NCI-H510A treated with DMSO at 0.1 percent for 48 hours (cell line): Measurements from ENCODE around the gene LDLRAD3.

Experiments used
- DNase-seq: peaks from one replicate; lab custom pipeline; 2025; lab: John Stamatoyannopoulos, UW

LDLRAD3 gene

GRCh38 chr11:36104660-36104992, 160.8 kb downstream of the LDLRAD3 start:
- DNase-seq, result no peak

DNA sequence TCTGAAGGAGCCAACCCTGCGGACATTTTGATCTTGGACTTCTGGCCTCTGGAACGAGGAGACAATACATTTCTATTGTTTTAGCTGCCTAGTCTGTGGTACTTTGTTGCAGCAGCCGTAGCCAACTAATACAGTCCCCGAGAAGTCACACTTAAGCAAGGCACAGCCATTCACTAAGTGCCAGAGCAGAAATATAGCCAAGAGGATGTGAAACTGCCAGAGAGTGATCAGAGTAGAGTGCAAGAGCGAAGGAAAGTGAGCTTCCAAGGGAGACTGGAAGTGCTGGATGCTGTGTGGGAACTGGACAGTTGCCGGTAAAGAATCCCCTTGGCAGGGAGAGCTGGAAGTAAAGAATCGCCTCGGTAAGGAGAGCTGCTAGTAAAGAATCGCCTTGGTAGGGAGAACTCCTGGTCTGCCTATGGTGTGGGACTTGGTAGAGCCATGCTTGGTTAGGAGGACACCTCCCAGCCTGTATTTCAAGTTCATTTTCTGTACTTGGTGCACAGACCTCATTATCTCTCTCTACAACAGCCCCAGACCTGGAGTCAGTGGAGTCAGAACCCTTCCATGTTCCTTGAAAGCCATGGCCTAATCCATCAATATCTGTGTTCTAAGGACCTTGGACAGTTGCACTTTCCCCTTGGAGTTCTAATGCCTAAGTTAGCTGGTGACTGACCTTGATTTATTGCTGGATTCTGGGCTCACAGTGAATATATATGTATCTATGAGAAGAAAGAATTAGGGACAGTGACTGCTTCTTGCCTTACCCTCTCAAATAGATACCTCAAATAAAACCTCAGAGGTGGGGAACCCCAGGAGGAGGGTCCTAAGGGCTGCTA, 162.1 kb downstream of the LDLRAD3 start:
- no peak for DNase-seq

GRCh38 chr11:36107547-36107946, 163.7 kb downstream of the LDLRAD3 start:
- DNase-seq, result no peak

- DNase-seq, result no peak
These were observed 165.2 kb downstream of the LDLRAD3 start for GRCh38 chr11:36108881-36109589.

GRCh38 chr11:36109590-36109849, 165.7 kb downstream of the LDLRAD3 start:
- DNase-seq, result no peak

GRCh38 chr11:36109850-36110606, 166.2 kb downstream of the LDLRAD3 start:
- DNase-seq, result no peak

- no peak for DNase-seq
These were observed 167.0 kb downstream of the LDLRAD3 start for GRCh38 chr11:36110668-36111410.

DNA sequence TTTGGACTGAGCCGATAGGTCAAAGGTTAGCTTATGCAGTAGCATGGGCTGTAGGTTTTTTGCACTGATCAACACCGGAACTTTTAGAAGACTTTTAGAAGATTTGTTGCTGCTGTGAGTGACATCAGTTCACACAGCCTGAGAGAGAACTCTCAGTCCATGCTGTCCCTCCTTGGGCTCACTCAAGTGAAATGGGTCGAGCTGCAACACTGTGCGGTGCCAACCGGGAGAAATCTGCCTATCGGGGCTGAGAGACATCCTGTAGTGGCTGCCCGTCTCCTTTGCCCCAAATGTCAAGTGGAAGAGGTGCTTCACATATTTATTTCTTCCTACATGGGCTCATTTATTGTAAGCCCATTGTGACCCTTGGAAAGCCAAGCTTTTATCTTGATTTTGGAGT, 170.2 kb downstream of the LDLRAD3 start:
- no peak for DNase-seq

DNA sequence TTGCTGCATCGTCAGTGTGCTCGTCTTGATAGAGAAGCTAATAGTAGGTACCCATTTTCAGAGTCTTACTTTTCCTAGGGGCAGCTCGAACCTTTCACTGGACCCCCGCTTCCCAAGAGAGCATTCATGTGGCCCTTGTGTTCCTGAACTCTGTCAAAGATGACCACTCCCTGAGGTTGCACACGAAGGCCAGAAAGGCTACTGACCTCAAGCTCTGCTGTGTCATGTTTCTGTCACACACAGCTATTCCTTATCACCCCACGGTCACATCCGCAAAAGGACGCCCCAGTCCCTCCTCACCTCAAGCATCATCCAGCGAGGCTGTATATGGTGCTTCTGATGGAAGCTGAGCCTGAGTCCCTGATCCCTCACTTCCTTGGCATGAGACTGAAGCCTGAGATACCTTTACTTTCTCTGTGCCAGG, 171.5 kb downstream of the LDLRAD3 start:
- no peak for DNase-seq

GRCh38 chr11:36116161-36116560, 172.3 kb downstream of the LDLRAD3 start:
- DNase-seq, result no peak

DNA sequence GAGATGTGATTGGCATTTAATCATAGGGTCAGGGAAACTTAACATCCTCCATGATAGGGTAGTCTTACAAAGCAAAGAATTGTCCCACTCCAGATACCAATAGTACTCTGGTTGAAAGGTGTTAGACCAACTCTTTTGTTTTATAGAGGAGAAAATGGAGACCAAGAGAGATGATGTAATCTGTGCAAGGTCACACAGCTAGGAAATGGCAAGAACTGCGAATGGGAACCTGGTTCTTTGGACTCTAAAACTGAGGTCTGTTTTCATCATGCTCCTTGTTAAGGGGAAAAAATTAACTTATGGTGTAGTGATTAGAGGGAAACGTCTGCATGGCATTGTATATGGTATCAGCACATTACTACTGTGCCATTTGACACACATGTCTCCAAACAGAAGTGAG, 174.2 kb downstream of the LDLRAD3 start:
- DNase-seq, result no peak

DNA sequence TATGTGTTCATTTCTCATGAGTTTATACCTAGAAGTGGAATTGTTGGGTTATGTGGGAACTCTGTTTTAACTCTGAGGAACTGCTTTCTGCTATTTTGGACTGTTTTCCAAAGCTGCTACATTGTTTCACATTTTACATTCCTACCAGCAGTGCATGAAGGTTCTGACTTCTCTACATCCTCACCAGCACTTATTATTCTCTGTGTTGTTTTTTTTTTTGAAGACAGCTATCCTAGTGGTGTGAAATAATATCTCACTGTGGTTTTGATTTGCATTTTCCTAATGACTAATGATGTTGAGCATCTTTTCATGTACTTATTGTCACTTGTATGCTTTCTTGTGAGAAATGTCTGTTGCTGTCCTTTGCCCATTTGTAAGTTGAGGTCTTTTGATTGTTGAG, 175.4 kb downstream of the LDLRAD3 start:
- DNase-seq, result no peak

GRCh38 chr11:36121054-36121453, 177.2 kb downstream of the LDLRAD3 start:
- DNase-seq, result no peak

- no peak for DNase-seq
These were observed 178.8 kb downstream of the LDLRAD3 start for GRCh38 chr11:36122671-36123070.

GRCh38 chr11:36123336-36124101, 179.7 kb downstream of the LDLRAD3 start:
- DNase-seq, result no peak

DNA sequence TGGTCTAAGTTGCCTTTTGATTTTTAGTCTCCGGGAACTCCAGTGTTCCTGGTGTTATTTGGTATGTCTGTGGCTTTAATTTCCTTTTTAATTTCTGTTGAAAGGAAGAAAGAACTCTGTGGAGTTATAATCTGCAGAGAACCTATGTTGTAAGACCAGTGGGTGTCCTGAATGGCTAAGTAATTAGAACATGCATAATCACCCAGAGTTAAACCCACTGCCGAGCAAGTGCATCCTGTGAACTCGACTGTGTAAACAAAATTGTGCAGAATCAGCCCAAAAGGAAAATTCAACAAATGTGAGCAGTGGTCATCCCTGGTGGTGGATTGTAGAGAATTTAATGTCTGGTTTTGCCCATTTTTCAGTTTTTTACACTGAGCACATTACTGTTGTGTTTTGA, 182.8 kb downstream of the LDLRAD3 start:
- DNase-seq, result no peak

DNA sequence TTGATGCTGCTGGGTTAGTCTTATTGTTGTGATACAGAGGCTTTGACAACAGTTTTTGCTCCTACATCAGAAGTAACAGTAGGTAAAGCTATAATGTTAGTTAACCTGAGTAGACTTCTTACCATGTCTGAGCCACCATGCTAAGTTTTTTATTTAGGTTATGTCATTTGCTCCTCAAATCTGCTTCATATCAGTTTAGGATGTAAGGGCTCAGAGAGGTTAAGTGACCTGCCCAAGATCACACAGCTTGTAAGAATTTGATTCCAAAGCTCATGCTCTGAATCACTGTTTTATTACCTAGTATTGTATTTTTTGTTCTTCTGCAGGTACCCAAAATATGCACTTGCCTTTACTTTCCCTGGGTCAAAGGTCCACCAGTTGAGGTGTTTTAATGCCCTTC, 183.7 kb downstream of the LDLRAD3 start:
- DNase-seq, result no peak

GRCh38 chr11:36129955-36130354, 186.1 kb downstream of the LDLRAD3 start:
- no peak for DNase-seq

DNA sequence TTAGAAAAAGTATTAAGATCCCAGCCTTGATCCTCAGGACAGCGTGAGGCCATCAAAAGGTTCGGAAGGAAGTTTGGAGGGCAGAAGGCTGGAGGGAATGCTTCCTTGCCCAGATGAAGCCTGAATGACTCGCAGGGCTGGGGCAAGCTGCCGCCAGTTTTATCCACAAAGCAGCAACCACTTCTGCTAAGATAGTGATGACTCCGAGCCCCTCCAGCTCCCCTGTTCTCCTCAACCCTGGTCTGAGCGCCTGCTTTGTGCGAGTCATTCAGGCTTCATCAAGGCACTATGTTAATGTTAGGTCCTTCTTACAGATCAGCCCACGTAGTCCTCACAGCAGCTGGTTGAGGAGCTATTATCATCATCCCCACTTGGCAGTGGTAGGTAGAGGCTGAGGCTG, 186.5 kb downstream of the LDLRAD3 start:
- no peak for DNase-seq

- DNase-seq, result no peak
These were observed 188.0 kb downstream of the LDLRAD3 start for GRCh38 chr11:36131721-36132397.

DNA sequence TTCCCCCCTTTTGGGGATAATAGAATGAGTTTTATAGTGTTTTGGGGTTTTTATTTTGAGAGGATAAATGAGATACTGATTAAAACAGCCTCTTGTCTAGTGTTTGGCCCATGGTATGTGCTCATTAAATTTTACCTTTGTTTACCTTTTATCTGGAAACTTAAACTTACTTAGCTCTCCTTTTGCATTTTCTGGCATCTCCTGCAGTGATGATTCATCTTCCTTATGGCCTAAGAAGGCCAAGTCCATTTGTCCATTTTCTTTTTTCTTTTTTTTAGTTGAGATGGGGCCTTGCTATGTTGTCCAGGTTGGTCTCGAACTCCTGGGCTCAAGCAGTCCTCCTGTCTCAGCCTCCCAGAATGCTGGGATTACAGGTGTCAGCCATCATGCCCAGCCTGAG, 189.1 kb downstream of the LDLRAD3 start:
- DNase-seq, result no peak
